Brain microvascular endothelial cell (primary cell): ENCODE data around the gene COL1A1.

Source experiments
- DNase-seq: peaks from one replicate; pipeline ENCODE4 v3.0.0-alpha.2; 2020
- H3K27ac ChIP-seq: fragments of 250-450 bp; sonication (Bioruptor Pico); 2 replicates; pipeline ENCODE4 v1.5.1; 2020; ENCODE audit warnings: mild to moderate bottlenecking, moderate library complexity
- H3K27me3 ChIP-seq: fragments of 250-450 bp; sonication (Bioruptor Pico); replicated peaks from 2 replicates; pipeline ENCODE4 v1.5.1; 2020; ENCODE audit warnings: mild to moderate bottlenecking
- H3K36me3 ChIP-seq: fragments of 250-450 bp; sonication (Bioruptor Pico); replicated peaks from 2 replicates; pipeline ENCODE4 v1.5.1; 2020; ENCODE audit warnings: mild to moderate bottlenecking
- H3K4me3 ChIP-seq: 2 replicates; pipeline ENCODE4 v1.5.1; 2011; ENCODE audit warnings: low read depth, mild to moderate bottlenecking, control low read depth, low read length, moderate library complexity
- in situ Hi-C: cut with HindIII; loops from 2 replicates; pipeline ENCODE4 v1.10.0; 2017; ENCODE audit warnings: low sequenced_read_pairs, low pct_ligation_motif_present
- TF ChIP-seq, protein P1 (sequence below): IDR thresholded peaks from 2 replicates; pipeline ENCODE4 v1.5.1; 2011; ENCODE audit warnings: low read depth, mild to moderate bottlenecking, moderate library complexity, low read length, control low read depth, inconsistent platforms; ENCODE audit errors: missing control alignments

Gene COL1A1

DNA sequence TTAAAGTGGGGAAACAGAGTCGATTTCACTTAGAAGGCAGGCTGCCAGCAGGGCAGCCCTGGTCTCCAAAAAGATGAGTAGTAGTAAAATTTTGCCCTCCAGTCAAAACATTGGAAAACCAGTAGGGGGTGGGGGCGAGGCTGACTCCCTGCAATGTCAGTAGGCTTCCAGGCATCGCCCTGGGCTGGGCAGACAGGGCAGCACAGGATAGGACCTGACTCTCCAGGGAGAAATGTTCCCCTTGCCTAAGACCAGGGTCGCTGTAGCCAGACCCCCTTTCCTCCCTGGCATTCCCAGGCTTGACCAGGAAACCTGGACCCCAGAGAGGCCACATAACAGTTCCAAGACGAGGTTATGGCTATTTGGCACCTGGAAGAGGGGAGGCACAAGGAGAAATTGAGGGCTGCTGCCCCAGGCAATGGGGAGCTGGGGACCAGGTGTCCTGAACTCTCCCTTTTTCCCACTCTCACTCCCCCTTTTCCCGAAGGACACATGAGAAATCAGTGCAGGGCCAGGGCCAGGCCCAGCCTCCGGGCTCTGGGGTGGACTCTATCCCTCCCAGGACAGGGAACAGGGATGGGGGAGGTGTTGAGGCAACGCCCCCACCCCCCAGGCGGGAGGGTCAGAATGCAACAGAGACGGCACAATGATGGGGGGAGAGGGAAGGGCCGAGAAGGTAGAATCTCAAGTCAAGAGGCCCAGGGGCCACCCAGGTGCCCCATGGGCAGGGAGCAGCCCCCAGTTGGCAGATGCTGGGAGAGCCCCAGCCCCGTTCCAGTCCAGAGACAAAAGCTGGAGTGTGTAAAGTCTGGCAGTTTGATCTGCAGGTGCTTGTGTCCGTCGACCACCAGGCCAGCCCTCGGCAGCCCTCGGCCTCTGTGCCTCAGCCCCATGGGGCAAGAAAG is 67.0 kb downstream of the COL1A1 start:
- TF ChIP-seq, protein P1, sequence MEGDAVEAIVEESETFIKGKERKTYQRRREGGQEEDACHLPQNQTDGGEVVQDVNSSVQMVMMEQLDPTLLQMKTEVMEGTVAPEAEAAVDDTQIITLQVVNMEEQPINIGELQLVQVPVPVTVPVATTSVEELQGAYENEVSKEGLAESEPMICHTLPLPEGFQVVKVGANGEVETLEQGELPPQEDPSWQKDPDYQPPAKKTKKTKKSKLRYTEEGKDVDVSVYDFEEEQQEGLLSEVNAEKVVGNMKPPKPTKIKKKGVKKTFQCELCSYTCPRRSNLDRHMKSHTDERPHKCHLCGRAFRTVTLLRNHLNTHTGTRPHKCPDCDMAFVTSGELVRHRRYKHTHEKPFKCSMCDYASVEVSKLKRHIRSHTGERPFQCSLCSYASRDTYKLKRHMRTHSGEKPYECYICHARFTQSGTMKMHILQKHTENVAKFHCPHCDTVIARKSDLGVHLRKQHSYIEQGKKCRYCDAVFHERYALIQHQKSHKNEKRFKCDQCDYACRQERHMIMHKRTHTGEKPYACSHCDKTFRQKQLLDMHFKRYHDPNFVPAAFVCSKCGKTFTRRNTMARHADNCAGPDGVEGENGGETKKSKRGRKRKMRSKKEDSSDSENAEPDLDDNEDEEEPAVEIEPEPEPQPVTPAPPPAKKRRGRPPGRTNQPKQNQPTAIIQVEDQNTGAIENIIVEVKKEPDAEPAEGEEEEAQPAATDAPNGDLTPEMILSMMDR: peak; percentile 5
- H3K36me3 ChIP-seq: peaks cover 50% of the 10 kb centered on the region
- no peak for DNase-seq
- in situ Hi-C loops: no loop called here
- no peak overlapping the region for H3K4me3 ChIP-seq
- H3K27me3 ChIP-seq: no peaks in the 10 kb centered on the region
- no peak overlapping the region for H3K27ac ChIP-seq

DNA sequence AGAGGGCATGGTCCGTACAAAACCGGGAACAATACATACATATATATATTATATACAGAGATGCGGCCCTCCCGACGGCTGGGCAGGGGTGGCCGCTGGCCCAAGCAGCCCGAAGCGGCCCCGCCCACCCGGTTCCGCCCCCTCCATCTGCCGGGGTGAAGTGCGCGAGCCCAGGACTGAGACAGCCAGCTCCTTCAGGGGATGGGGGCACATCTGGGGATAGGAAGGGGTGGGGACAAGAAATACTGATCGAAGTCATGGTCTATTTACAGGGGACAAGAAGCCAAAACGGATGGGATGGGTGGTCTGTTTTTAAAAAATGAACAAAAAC is 67.7 kb downstream of the COL1A1 start:
- Histone ChIP-seq H3K36me3 (peaks cover 42% of the 10 kb centered on the region), H3K4me3 (no peak overlapping the region), H3K27me3 (no peaks in the 10 kb centered on the region), H3K27ac (no peak overlapping the region)
- in situ Hi-C loops: no loop called here
- TF ChIP-seq, protein P1: no peak
- no peak for DNase-seq
